Coronary artery (tissue), 2 donors: Measurements from ENCODE around the gene VGF.

Experiments used
- DNase-seq: peaks from one replicate; pipeline ENCODE4 v3.0.0-alpha.2; 2017; ENCODE audit warnings: low spot score
- H3K27ac ChIP-seq, 2 donors: fragments of 200-600 bp; sonication (generic); one replicate each; pipeline ENCODE4 v1.5.1; 2016 to 2019
- H3K4me3 ChIP-seq: fragments of 200-600 bp; sonication (generic); 2 replicates; pipeline ENCODE4 v1.5.1; 2016; ENCODE audit warnings: mild to moderate bottlenecking, moderate library complexity
- TF ChIP-seq, protein P1 (sequence below): fragments of 200-600 bp; sonication (generic); IDR thresholded peaks from one replicate; pipeline ENCODE4 v1.5.1; 2019; ENCODE audit warnings: antibody characterized with exemption

The VGF gene

GRCh38 chr7:101198476-101198875 lies 33.1 kb upstream of the VGF start:
- H3K27ac ChIP-seq: no peak overlapping the region
- TF ChIP-seq, protein P1, sequence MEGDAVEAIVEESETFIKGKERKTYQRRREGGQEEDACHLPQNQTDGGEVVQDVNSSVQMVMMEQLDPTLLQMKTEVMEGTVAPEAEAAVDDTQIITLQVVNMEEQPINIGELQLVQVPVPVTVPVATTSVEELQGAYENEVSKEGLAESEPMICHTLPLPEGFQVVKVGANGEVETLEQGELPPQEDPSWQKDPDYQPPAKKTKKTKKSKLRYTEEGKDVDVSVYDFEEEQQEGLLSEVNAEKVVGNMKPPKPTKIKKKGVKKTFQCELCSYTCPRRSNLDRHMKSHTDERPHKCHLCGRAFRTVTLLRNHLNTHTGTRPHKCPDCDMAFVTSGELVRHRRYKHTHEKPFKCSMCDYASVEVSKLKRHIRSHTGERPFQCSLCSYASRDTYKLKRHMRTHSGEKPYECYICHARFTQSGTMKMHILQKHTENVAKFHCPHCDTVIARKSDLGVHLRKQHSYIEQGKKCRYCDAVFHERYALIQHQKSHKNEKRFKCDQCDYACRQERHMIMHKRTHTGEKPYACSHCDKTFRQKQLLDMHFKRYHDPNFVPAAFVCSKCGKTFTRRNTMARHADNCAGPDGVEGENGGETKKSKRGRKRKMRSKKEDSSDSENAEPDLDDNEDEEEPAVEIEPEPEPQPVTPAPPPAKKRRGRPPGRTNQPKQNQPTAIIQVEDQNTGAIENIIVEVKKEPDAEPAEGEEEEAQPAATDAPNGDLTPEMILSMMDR: no peak
- H3K4me3 ChIP-seq: no peak overlapping the region
- DNase-seq: no peak

- no peak for DNase-seq
- no peak overlapping the region for H3K4me3 ChIP-seq
- H3K27ac ChIP-seq: no peak overlapping the region
- TF ChIP-seq, protein P1: no peak
Observed at GRCh38 chr7:101197991-101198390, 32.6 kb upstream of the VGF start.

DNA sequence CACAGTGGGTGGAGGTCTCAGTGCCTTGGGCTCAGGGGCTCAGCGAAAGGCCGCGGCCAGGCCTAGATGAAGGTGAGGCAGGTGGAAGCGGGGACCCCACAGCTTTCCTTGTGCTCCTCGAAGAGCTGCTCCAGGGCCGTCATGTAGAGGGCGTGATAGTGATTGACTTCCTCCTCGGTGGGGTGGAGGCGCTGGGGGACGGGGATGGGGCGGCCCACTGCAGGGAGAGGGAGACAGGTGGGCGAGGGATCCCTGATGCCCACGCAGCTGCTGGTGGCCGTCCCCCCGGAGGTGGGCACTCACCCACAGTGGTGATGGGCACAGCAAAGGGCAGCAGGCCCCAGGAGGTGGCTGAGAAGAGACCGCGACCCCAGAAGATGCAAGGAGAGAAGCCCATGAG lies 30.5 kb upstream of the VGF start:
- no peak for DNase-seq
- H3K4me3 ChIP-seq: no peak overlapping the region
- H3K27ac ChIP-seq: no peak overlapping the region
- TF ChIP-seq, protein P1: no peak

GRCh38 chr7:101189109-101189508 lies 23.7 kb upstream of the VGF start:
- Histone ChIP-seq H3K4me3 (no peak overlapping the region), H3K27ac (no peak overlapping the region)
- TF ChIP-seq, protein P1: no peak
- DNase-seq: no peak

DNA sequence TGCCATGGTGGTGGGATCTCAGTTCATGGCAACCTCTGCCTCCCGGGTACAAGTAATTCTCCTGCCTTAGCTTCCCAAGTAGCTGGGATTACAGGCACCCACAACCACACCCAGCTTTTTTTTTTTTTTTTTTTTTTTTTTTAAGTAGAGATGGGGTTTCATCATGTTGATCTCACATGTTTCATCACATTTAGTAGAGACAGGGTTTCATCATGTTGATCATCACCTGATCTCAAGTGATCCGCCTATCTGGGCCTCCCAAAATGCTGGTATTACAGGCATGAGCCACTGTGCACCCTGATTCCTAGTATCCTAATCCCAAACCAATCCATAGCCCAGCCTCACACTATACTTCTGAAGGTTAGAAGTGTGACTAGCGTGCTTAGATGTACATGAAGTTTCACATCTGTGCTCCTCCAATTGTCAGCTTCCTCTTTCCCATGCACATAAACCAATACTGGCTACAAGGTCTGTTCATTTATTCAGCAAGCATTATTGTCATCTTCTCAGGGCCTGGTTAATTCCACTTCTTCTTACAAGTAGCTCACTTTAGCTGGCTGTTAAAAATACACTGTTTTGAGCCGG lies 21.6 kb upstream of the VGF start:
- TF ChIP-seq, protein P1: no peak
- no peak for DNase-seq
- Histone ChIP-seq H3K27ac (no peak overlapping the region), H3K4me3 (no peak overlapping the region)

DNA sequence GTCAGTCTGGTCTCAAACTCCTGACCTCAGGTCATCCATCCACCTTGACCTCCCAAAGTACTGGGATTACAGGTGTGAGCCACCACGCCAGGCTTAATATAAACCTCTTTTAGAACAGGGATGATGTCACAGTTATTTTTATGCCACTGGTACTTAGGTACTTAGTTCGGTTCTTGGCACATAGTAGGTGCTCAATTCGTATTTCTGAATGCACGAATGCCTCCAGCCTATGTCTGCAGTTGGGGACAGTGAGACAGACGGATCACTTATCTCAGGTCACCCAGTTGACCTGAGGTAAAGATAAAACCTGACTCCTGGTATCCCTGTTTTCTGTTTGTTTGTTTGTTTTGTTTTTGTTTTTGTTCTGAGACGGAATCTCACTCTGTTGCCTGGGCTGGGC lies 20.8 kb upstream of the VGF start:
- H3K4me3 ChIP-seq: no peak overlapping the region
- no peak overlapping the region for H3K27ac ChIP-seq
- no peak for DNase-seq
- TF ChIP-seq, protein P1: no peak

GRCh38 chr7:101185258-101185839 lies 20.0 kb upstream of the VGF start:
- no peak overlapping the region for H3K27ac ChIP-seq
- no peak overlapping the region for H3K4me3 ChIP-seq
- no peak for DNase-seq
- TF ChIP-seq, protein P1: no peak
